PC-9 (cell line): ENCODE results near the gene SCAI. TPM values are rescaled to one million over a fixed set of nuclear protein-coding genes. Genes with fewer than 3 reads are reported as not detected.

Source experiments
- BruUV-seq: library from RNA; stranded (reverse); fragments of 400-500 nt; replicated peaks from 2 replicates; lab custom pipeline; 2021; lab: Mats Ljungman, UMichigan
- CTCF ChIA-PET: fragments of 300-600 bp; sonication (Branson Sonifier 250); formaldehyde crosslinking; loops from one replicate; lab custom pipeline; 2022; ENCODE audit warnings: antibody characterized with exemption; lab: Charles Lee
- POLR2A ChIA-PET: fragments of 300-600 bp; sonication (Branson Sonifier 250); formaldehyde crosslinking; loops from one replicate; lab custom pipeline; 2022; ENCODE audit warnings: antibody characterized with exemption; ENCODE audit not compliant: unreplicated experiment; lab: Charles Lee
- DNase-seq, 2 experiments: peaks; one replicate each; pipeline versions ENCODE4 v3.0.0 to v3.0.0-alpha.2; 2015 to 2022; ENCODE audit warnings: mixed read lengths in 1 of 2
- H2AFZ ChIP-seq: fragments of 200-600 bp; sonication (generic); 2 replicates; pipeline ENCODE4 v1.8.1; 2017; ENCODE audit warnings: antibody characterized with exemption
- H3F3A ChIP-seq: fragments of 200-600 bp; sonication (generic); 2 replicates; pipeline ENCODE4 v1.8.1; 2017; ENCODE audit warnings: antibody characterized with exemption, mild to moderate bottlenecking, low read depth; ENCODE audit not compliant: insufficient read depth
- H3K27ac ChIP-seq: fragments of 200-600 bp; sonication (generic); 2 replicates; pipeline ENCODE4 v1.6.1; 2016; ENCODE audit warnings: mixed run types
- H3K27me3 ChIP-seq: fragments of 200-600 bp; sonication (generic); 2 replicates; pipeline ENCODE4 v1.6.1; 2016; ENCODE audit warnings: low read depth, mixed run types; ENCODE audit not compliant: insufficient read depth
- H3K36me3 ChIP-seq: fragments of 200-600 bp; sonication (generic); 2 replicates; pipeline ENCODE4 v1.6.1; 2016; ENCODE audit warnings: low read depth, mixed run types
- H3K4me1 ChIP-seq: fragments of 200-600 bp; sonication (generic); replicated peaks from 2 replicates; pipeline ENCODE4 v1.6.1; 2016; ENCODE audit warnings: mixed run types; ENCODE audit not compliant: insufficient read depth
- H3K4me2 ChIP-seq: fragments of 200-600 bp; sonication (generic); 2 replicates; pipeline ENCODE4 v1.6.1; 2017; ENCODE audit warnings: mixed run types
- H3K4me3 ChIP-seq: fragments of 200-600 bp; sonication (generic); 2 replicates; pipeline ENCODE4 v1.6.1; 2016; ENCODE audit warnings: mixed run types
- H3K79me2 ChIP-seq: fragments of 200-600 bp; sonication (generic); 2 replicates; pipeline ENCODE4 v1.6.1; 2017; ENCODE audit warnings: low read depth, mixed run types
- H3K9me2 ChIP-seq: fragments of 200-600 bp; sonication (generic); 2 replicates; pipeline ENCODE4 v1.8.1; 2017; ENCODE audit warnings: mild to moderate bottlenecking; ENCODE audit not compliant: insufficient read depth
- H3K9me3 ChIP-seq: fragments of 200-600 bp; sonication (generic); 2 replicates; pipeline ENCODE4 v1.8.1; 2016; ENCODE audit warnings: low read depth; ENCODE audit not compliant: insufficient read depth
- H4K20me1 ChIP-seq: fragments of 200-600 bp; sonication (generic); 2 replicates; pipeline ENCODE4 v1.8.1; 2017; ENCODE audit not compliant: insufficient read depth
- EZH2 ChIP-seq: fragments of 200-600 bp; sonication (generic); IDR thresholded peaks from 2 replicates; pipeline ENCODE4 v1.8.0; 2017; ENCODE audit warnings: antibody characterized with exemption, low read depth
- intact Hi-C: fragments of 100-400 bp; cut with micrococcal nuclease; formaldehyde crosslinking; loops from one replicate; pipeline ENCODE4 v1.10.0; 2022; ENCODE audit not compliant: unreplicated experiment
- total RNA-seq: library from RNA; stranded (reverse); gene quantifications from 2 replicates; pipeline ENCODE4 v1.2.3, GENCODE V29; 2021
- TF ChIP-seq, protein P1 (sequence below): fragments of 200-600 bp; sonication (generic); conservative IDR thresholded peaks from 2 replicates; pipeline ENCODE4 v1.6.1; 2017; ENCODE audit warnings: mixed run types, antibody characterized with exemption, mild to moderate bottlenecking, moderate library complexity

Gene SCAI
- total RNA-seq, 1 experiment from 2014 or later: 16.0 TPM

DNA sequence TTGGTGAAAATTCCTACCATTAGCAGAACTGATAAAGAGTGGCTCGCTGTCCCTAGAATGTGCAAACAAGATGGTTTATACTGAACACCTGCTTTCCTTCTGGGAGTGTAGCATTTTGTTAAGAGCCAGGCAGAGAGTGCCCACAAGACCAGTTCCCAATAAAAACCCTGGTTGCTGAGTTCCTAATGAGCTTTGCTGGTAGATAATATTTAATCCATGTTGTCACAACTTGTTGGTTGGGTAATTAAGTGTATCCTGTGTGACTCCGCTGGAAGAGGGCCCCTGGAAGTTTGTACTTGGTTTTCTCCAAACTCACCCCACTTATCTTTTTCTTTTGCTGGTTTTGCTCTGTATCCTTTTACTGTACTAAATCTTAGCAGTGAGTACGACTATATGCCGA, 162.9 kb downstream of the SCAI start:
- no peaks in the 10 kb centered on the region for H3K27me3 ChIP-seq
- TF ChIP-seq EZH2: no peak
- TF ChIP-seq, protein P1, sequence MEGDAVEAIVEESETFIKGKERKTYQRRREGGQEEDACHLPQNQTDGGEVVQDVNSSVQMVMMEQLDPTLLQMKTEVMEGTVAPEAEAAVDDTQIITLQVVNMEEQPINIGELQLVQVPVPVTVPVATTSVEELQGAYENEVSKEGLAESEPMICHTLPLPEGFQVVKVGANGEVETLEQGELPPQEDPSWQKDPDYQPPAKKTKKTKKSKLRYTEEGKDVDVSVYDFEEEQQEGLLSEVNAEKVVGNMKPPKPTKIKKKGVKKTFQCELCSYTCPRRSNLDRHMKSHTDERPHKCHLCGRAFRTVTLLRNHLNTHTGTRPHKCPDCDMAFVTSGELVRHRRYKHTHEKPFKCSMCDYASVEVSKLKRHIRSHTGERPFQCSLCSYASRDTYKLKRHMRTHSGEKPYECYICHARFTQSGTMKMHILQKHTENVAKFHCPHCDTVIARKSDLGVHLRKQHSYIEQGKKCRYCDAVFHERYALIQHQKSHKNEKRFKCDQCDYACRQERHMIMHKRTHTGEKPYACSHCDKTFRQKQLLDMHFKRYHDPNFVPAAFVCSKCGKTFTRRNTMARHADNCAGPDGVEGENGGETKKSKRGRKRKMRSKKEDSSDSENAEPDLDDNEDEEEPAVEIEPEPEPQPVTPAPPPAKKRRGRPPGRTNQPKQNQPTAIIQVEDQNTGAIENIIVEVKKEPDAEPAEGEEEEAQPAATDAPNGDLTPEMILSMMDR: no peak
- no TSS peak for BruUV-seq

DNA sequence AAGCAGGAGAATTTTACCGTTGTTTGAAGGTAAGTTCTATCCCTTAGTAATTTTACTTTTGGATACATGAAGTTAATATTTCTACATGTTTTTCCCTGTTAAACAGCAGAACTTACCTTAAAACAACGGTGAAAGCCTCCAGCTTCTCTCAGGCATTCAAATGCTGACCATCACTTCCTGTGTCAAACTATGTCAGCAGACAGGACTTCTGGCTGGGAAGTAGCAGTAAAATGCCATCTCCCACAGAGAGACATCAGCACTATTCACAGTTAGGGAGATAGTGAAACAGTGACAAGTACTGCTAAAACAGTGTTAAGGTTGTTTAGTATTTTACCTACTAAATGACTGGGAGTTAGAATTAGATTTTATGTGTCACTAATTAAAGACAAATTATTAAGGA, 168.2 kb downstream of the SCAI start:
- Histone ChIP-seq H3K79me2 (no peaks in the 10 kb centered on the region), H3K4me2 (no peak overlapping the region), H3K4me3 (no peak overlapping the region), H3K9me2 (no peaks in the 10 kb centered on the region), H3K4me1 (no peaks in the 10 kb centered on the region), H2AFZ (no peak overlapping the region), H3K9me3 (no peaks in the 10 kb centered on the region), H3K36me3 (no peaks in the 10 kb centered on the region), H3K27me3 (no peaks in the 10 kb centered on the region), H3K27ac (no peak overlapping the region), H4K20me1 (no peaks in the 10 kb centered on the region), H3F3A (no peaks in the 10 kb centered on the region)
- no peak for DNase-seq
- TF ChIP-seq EZH2: no peak
- TF ChIP-seq, protein P1: no peak
- no TSS peak for BruUV-seq
- POLR2A ChIA-PET: no interaction called here
- intact Hi-C loops: no loop called here
- CTCF ChIA-PET: no interaction called here

More for the DNA sequence above, 162.9 kb downstream of the SCAI start:
- H3K4me3 ChIP-seq: no peak overlapping the region
- no peak overlapping the region for H3K27ac ChIP-seq
- H4K20me1 ChIP-seq: no peaks in the 10 kb centered on the region
- H3K9me2 ChIP-seq: no peaks in the 10 kb centered on the region
- no peak for DNase-seq
- H2AFZ ChIP-seq: no peak overlapping the region
- no peaks in the 10 kb centered on the region for H3K4me1 ChIP-seq
- ChIA-PET POLR2A (no interaction called here), CTCF (interaction anchor here (0.6 kb wide), 1 partner anchor 420 kb away, joined by 4 read pairs; no protein-coding TSS in a partner anchor)
- H3F3A ChIP-seq: no peaks in the 10 kb centered on the region
- H3K79me2 ChIP-seq: no peaks in the 10 kb centered on the region
- no peak overlapping the region for H3K4me2 ChIP-seq
- H3K36me3 ChIP-seq: no peaks in the 10 kb centered on the region
- intact Hi-C loops: no loop called here
- no peaks in the 10 kb centered on the region for H3K9me3 ChIP-seq

DNA sequence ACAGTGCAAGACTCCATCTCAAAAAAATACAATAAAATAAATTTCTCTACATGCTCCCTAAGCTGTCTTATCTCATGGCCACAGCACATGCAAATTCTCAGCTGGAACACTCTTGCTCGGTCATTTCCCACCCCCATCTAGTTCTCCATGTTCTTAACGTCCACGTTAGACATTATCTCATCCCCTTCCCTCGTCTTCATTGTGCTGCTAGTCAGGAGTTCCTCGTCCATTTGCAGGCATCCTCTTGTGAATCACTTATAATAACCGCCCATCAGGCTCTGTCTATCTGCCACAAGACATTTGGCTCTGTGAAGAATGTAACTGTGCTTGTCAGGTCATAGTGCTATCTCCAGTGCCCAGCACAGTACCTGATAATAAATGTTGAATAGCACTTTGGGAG, 169.5 kb downstream of the SCAI start:
- no peak for DNase-seq
- H3K4me3 ChIP-seq: no peak overlapping the region
- H2AFZ ChIP-seq: no peak overlapping the region
- no peaks in the 10 kb centered on the region for H3K9me3 ChIP-seq
- TF ChIP-seq, protein P1: no peak
- TF ChIP-seq EZH2: no peak
- ChIA-PET POLR2A (no interaction called here), CTCF (interaction anchor here (0.7 kb wide), 1 partner anchor 60 kb away, joined by 12 read pairs; no protein-coding TSS in a partner anchor)
- H3K27me3 ChIP-seq: no peaks in the 10 kb centered on the region
- H3K9me2 ChIP-seq: no peaks in the 10 kb centered on the region
- H3F3A ChIP-seq: no peaks in the 10 kb centered on the region
- intact Hi-C loops: no loop called here
- no TSS peak for BruUV-seq
- H3K4me2 ChIP-seq: no peak overlapping the region
- no peaks in the 10 kb centered on the region for H3K36me3 ChIP-seq
- no peaks in the 10 kb centered on the region for H4K20me1 ChIP-seq
- H3K79me2 ChIP-seq: no peaks in the 10 kb centered on the region
- H3K4me1 ChIP-seq: no peaks in the 10 kb centered on the region
- H3K27ac ChIP-seq: no peak overlapping the region
